Measurements from ENCODE around the gene HTR7.
"Not testable (repeated sequence)": the region's sequence is repeated elsewhere in the genome, so short reads cannot be mapped to it uniquely, and the experiment has no call there.

Gene HTR7

GRCh38 chr10:90857635-90858460, at the start of gene HTR7:
Gene HTR7, minus strand, starts transcription at chr10:90858039. Its CDS starts 368 bp downstream, at chr10:90857671.
- peak; percentile 52 to 64 for DNase-seq

- no peak for DNase-seq
Observed at GRCh38 chr10:90906596-90906995, 48.8 kb upstream of the HTR7 start.

GRCh38 chr10:90905925-90906324, 48.1 kb upstream of the HTR7 start:
- no peak for DNase-seq

GRCh38 chr10:90896916-90897315, 39.1 kb upstream of the HTR7 start:
- DNase-seq = not testable (repeated sequence)

- DNase-seq = no peak
Observed at GRCh38 chr10:90893190-90893589, 35.4 kb upstream of the HTR7 start.

GRCh38 chr10:90890347-90890746, 32.5 kb upstream of the HTR7 start:
- DNase-seq = no peak

GRCh38 chr10:90889636-90890035, 31.8 kb upstream of the HTR7 start:
- no peak for DNase-seq

GRCh38 chr10:90888387-90888786, 30.5 kb upstream of the HTR7 start:
- no peak for DNase-seq

GRCh38 chr10:90887555-90887954, 29.7 kb upstream of the HTR7 start:
- DNase-seq = no peak

GRCh38 chr10:90885176-90885575, 27.3 kb upstream of the HTR7 start:
- DNase-seq = no peak

GRCh38 chr10:90884431-90884830, 26.6 kb upstream of the HTR7 start:
- DNase-seq = no peak

- not testable (repeated sequence) for DNase-seq
Observed at GRCh38 chr10:90880059-90880719, 22.4 kb upstream of the HTR7 start.

GRCh38 chr10:90879062-90879461, 21.2 kb upstream of the HTR7 start:
- no peak for DNase-seq

- DNase-seq = no peak
Observed at GRCh38 chr10:90872648-90873020, 14.8 kb upstream of the HTR7 start.

GRCh38 chr10:90871766-90872647, 14.2 kb upstream of the HTR7 start, which contains the start of gene RPP30:
Gene RPP30, plus strand, starts transcription at chr10:90871974. Its CDS starts 13 bp downstream, at chr10:90871987.
- peak; percentile 73 to 74 for DNase-seq

GRCh38 chr10:90871279-90871765, 13.5 kb upstream of the HTR7 start:
- DNase-seq = peak; percentile 25 to 28

GRCh38 chr10:90866050-90866598, 8.3 kb upstream of the HTR7 start:
- no peak for DNase-seq

- DNase-seq = no peak
Observed at GRCh38 chr10:90865401-90865800, 7.6 kb upstream of the HTR7 start.

GRCh38 chr10:90862908-90863514, 5.2 kb upstream of the HTR7 start:
- no peak for DNase-seq

- no peak for DNase-seq
Observed at GRCh38 chr10:90860790-90861189, 3.0 kb upstream of the HTR7 start.

- DNase-seq = no peak
Observed at GRCh38 chr10:90859321-90859751, 1.5 kb upstream of the HTR7 start.

GRCh38 chr10:90858461-90858968, 676 bp upstream of the HTR7 start:
- DNase-seq = no peak

All from activated CD4-positive, alpha-beta T cell treated with anti-CD3 and anti-CD28 coated beads for 4 hours (primary cell).